ENCODE data around the gene FSTL5. TPM values are rescaled to one million over a fixed set of nuclear protein-coding genes. Genes with fewer than 3 reads are reported as not detected.

Gene FSTL5
- total RNA-seq, 2 donors from 2014 or later, result not detected

DNA sequence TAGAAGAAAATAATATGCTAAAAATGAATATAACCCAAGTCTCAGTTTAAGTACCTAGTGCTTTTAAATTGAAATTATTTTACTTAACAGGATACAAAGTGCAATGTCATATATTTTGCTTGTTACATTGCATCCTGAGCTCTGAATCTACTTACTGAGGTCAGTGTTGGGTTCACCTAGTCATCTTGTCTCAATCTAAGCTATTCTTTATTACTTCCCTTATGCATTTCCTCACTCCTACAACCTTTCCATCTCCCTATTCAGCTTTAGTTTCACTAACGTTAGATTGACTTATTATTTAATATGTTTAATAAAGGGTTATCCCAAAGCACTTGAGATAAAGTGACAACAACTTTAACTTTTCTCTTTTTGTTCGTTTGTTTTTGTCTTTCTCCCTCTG, 483.7 kb downstream of the FSTL5 start:
- Histone ChIP-seq H3K27me3 (no peaks in the 10 kb centered on the region), H3K27ac (no peak overlapping the region), H3K4me1 (no peaks in the 10 kb centered on the region), H3K4me3 (no peak overlapping the region), H3K9me3 (no peaks in the 10 kb centered on the region), H3K36me3 (no peaks in the 10 kb centered on the region)
- no peak for DNase-seq (ENCODE audit: low spot score)
- TF ChIP-seq, protein P1, sequence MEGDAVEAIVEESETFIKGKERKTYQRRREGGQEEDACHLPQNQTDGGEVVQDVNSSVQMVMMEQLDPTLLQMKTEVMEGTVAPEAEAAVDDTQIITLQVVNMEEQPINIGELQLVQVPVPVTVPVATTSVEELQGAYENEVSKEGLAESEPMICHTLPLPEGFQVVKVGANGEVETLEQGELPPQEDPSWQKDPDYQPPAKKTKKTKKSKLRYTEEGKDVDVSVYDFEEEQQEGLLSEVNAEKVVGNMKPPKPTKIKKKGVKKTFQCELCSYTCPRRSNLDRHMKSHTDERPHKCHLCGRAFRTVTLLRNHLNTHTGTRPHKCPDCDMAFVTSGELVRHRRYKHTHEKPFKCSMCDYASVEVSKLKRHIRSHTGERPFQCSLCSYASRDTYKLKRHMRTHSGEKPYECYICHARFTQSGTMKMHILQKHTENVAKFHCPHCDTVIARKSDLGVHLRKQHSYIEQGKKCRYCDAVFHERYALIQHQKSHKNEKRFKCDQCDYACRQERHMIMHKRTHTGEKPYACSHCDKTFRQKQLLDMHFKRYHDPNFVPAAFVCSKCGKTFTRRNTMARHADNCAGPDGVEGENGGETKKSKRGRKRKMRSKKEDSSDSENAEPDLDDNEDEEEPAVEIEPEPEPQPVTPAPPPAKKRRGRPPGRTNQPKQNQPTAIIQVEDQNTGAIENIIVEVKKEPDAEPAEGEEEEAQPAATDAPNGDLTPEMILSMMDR (IDR thresholded peaks at IDR 0.05), result no peak

DNA sequence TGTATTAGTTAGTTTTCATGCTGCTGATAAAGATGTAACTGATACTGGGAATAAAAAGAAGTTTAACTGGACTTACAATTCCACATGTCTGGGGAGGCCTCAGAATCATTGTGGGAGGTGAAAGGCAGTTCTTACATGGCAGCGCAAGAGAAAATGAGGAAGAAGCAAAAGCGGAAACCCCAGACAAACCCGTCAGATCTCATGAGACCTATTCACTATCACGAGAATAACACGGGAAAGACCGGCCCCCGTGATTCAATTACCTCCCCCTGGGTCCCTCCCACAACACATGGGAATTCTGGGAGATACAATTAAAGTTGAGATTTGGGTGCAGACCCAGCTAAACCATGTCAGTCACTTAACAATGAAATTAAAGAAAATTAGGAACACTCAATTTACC, 499.1 kb downstream of the FSTL5 start:
- Histone ChIP-seq H3K27ac (no peak overlapping the region), H3K4me3 (no peak overlapping the region), H3K4me1 (no peaks in the 10 kb centered on the region), H3K36me3 (no peaks in the 10 kb centered on the region), H3K27me3 (no peaks in the 10 kb centered on the region), H3K9me3 (no peaks in the 10 kb centered on the region)
- DNase-seq (ENCODE audit: low spot score), result no peak
- TF ChIP-seq, protein P1 (IDR thresholded peaks at IDR 0.05), result no peak

DNA sequence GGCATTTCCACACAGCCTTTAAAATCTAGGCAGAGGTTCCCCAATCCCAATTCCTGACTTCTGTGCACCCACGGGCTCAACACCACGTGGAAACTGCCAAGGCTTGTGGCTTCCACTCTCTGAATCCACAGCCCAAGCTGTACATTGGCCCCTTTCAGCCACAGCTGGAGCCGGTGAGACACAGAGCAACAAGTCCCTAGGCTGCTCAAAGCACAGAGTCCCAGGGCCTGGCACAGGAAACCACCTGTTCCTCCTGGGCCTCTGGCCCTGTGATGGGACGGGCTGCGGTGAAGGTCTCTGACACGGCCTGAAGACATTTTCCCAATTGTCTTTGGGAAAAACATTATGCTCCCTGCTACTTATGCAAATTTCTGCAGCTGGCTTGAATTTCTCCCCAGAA, 500.0 kb downstream of the FSTL5 start:
- H3K4me3 ChIP-seq, result no peak overlapping the region
- H3K9me3 ChIP-seq, result no peaks in the 10 kb centered on the region
- H3K27ac ChIP-seq, result no peak overlapping the region
- no peak for DNase-seq (ENCODE audit: low spot score)
- TF ChIP-seq, protein P1 (IDR thresholded peaks at IDR 0.05), result no peak
- no peaks in the 10 kb centered on the region for H3K4me1 ChIP-seq
- H3K36me3 ChIP-seq, result no peaks in the 10 kb centered on the region
- H3K27me3 ChIP-seq, result no peaks in the 10 kb centered on the region

DNA sequence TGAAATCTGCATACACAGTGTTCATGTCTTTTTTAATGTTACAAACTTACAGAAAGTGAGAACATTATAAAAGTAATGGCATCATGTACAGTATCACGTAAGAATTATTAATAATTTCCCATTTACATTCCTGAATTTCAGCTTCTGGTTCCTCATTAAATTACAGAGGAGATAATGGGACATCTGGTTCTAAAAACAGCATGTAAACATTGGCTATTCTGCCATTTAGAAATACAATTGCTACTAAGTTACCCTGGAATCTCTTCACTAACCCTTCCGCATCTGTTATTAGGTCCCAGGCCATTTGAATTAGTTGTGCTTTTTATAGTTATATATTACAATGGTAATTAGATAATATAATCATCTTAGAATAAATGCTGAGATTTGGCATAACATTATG, 505.1 kb downstream of the FSTL5 start:
- no peaks in the 10 kb centered on the region for H3K36me3 ChIP-seq
- DNase-seq (ENCODE audit: low spot score), result no peak
- H3K4me1 ChIP-seq, result no peaks in the 10 kb centered on the region
- no peaks in the 10 kb centered on the region for H3K9me3 ChIP-seq
- TF ChIP-seq, protein P1 (IDR thresholded peaks at IDR 0.05), result no peak
- no peak overlapping the region for H3K27ac ChIP-seq
- no peak overlapping the region for H3K4me3 ChIP-seq
- H3K27me3 ChIP-seq, result no peaks in the 10 kb centered on the region

DNA sequence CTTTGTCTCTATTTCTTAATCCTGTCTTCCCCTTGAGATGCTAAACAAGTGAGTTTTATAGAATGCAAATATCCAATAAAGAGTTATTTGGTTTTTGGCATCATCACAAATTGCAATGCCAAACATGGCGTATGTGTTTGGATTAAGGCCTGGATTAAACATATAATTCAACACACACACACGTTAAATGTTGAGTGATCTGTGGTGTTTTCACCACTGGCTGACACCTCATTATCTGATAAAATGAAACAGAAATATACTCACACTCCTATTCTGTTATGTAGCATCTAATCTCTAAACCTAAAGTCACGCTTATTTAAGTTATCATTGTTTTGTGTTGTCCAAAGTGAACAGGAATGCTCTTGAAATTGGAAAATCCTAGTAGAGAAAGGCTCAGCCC, 506.2 kb downstream of the FSTL5 start:
- DNase-seq (ENCODE audit: low spot score), result no peak
- Histone ChIP-seq H3K36me3 (no peaks in the 10 kb centered on the region), H3K9me3 (no peaks in the 10 kb centered on the region), H3K4me3 (no peak overlapping the region), H3K27me3 (no peaks in the 10 kb centered on the region), H3K27ac (no peak overlapping the region), H3K4me1 (no peaks in the 10 kb centered on the region)
- TF ChIP-seq, protein P1 (IDR thresholded peaks at IDR 0.05), result no peak

DNA sequence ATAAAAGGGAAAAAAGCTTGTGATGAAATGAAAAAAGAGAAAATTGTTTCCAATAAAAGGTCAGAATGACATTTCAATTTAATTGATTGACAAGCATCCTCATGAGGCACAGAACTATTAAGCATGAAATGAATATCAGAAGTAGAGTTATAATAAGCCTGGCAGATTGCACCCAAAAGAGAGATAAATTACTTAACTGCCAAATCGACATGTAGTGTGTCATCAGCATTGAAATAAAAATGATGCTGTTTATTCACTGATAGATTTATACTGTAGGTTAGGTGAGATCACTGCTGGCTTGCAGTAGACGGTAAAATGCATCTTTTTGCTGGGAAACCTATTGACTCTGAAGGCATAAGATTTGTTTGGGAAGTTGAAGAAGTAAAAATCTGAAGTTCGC, 507.2 kb downstream of the FSTL5 start:
- H3K27ac ChIP-seq, result no peak overlapping the region
- H3K4me1 ChIP-seq, result no peaks in the 10 kb centered on the region
- DNase-seq (ENCODE audit: low spot score), result no peak
- TF ChIP-seq, protein P1 (IDR thresholded peaks at IDR 0.05), result no peak
- H3K27me3 ChIP-seq, result no peaks in the 10 kb centered on the region
- no peak overlapping the region for H3K4me3 ChIP-seq
- no peaks in the 10 kb centered on the region for H3K9me3 ChIP-seq
- H3K36me3 ChIP-seq, result no peaks in the 10 kb centered on the region
